ENCODE data around the gene SEMA4G. TPM values are rescaled to one million over a fixed set of nuclear protein-coding genes. Genes with fewer than 3 reads are reported as not detected.

SEMA4G gene
- total and polyA plus RNA-seq, 8 donors, result 2.7 to 44.2 (median 33.9) TPM

DNA sequence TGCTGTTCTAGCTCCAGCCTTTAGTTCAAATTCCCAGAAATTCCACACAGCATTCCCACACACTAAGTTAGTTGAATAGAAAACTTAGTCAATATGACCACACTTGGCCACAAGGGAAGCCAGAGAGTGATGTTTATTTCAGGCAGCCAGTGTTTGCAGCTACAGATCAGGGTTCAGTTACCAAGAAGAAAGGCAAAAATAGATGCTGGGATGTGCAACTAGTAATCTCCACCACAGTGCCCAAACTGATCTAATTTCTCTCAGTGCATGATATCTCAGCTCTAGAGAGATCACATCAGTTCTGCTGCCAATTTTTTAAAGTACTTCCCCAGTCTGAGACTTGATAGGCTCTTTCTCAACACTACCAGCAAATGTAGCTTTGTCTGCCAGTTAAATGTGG is 38.9 kb upstream of the SEMA4G start:
- TF ChIP-seq, protein P1, sequence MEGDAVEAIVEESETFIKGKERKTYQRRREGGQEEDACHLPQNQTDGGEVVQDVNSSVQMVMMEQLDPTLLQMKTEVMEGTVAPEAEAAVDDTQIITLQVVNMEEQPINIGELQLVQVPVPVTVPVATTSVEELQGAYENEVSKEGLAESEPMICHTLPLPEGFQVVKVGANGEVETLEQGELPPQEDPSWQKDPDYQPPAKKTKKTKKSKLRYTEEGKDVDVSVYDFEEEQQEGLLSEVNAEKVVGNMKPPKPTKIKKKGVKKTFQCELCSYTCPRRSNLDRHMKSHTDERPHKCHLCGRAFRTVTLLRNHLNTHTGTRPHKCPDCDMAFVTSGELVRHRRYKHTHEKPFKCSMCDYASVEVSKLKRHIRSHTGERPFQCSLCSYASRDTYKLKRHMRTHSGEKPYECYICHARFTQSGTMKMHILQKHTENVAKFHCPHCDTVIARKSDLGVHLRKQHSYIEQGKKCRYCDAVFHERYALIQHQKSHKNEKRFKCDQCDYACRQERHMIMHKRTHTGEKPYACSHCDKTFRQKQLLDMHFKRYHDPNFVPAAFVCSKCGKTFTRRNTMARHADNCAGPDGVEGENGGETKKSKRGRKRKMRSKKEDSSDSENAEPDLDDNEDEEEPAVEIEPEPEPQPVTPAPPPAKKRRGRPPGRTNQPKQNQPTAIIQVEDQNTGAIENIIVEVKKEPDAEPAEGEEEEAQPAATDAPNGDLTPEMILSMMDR (IDR thresholded peaks at IDR 0.05), result no peak

DNA sequence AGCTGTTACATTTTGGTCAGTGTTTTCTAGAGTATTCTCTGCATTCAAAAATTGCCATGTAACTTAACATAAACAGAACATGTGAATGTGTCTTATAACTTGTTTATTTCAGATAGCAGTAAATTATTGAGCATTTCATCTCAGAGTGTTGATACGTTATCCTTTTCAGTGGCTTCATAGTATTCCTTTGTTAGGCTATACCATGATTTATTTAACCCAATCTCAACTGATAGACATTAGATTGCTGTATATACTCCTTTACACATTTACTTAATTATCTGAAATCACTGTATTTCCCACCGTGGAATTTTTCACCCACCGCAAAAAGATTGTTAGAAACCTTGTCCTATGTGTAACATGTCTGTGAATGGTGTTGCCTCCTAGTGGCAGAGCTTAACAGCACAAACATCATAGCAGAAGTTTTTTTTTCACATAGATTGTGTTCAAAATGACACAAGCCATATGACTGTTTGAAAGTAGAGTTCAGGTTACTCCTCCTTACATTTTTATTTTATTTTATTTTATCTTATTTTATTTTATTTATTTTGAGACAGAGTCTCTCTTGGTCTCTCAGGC is 35.1 kb upstream of the SEMA4G start:
- peaks cover 4 to 100% of the 10 kb centered on the region in 2 donors for H3K36me3 ChIP-seq

More for the DNA sequence above, 38.9 kb upstream of the SEMA4G start:
- Histone ChIP-seq H3K4me1 (no peaks in the 10 kb centered on the region), H3K4me3 (no peak overlapping the region), H3K27ac (no peak overlapping the region), H3K36me3 (peaks cover 0 to 99% of the 10 kb centered on the region in 2 donors), H3K9me3 (no peaks in the 10 kb centered on the region), H3K27me3 (no peaks in the 10 kb centered on the region)
- ATAC-seq (no peak), DNase-seq (no peak)
- intact Hi-C loops (cut with DNase I), result no loop called here

DNA sequence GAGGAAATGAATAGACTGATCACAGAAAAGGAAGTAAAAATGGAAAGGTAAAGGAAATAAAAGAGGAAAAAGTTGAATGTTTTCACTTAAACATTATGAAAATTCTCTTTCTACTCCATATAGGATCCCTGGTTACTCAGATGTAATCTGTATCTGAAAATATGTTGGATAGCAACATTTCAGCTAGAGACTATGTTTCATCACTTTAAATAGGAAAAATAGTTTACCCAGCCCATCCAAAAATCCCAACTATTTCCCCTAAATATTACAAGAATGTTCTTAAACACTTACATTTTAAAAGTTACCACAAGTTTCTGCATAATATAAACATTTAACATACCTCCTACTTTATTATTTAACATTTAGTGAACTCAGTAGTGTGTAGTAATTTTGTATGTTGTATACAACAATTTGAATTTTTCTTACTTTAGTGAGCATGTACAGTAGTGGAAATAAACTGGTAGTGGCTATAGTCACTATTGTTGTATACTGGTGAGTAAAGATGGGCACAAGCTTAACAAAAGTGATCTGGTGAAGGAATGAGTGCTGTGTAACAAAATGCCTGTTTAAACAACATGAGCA is 29.4 kb upstream of the SEMA4G start:
- intact Hi-C loops (cut with DNase I), result no loop called here
- no peaks in the 10 kb centered on the region for H3K27me3 ChIP-seq
- no peak overlapping the region for H3K27ac ChIP-seq
- TF ChIP-seq, protein P1 (IDR thresholded peaks at IDR 0.05), result no peak
- H3K4me3 ChIP-seq, result no peak overlapping the region
- H3K4me1 ChIP-seq, result no peaks in the 10 kb centered on the region
- DNase-seq (no peak), ATAC-seq (no peak)
- no peaks in the 10 kb centered on the region for H3K9me3 ChIP-seq
- peaks cover 9 to 98% of the 10 kb centered on the region in 2 donors for H3K36me3 ChIP-seq

More for the DNA sequence above, 35.1 kb upstream of the SEMA4G start:
- intact Hi-C loops (cut with DNase I), result no loop called here
- no peaks in the 10 kb centered on the region for H3K9me3 ChIP-seq
- DNase-seq (no peak), ATAC-seq (no peak)
- no peak overlapping the region for H3K27ac ChIP-seq
- TF ChIP-seq, protein P1 (IDR thresholded peaks at IDR 0.05), result no peak
- H3K4me1 ChIP-seq, result no peaks in the 10 kb centered on the region
- H3K4me3 ChIP-seq, result no peak overlapping the region
- H3K27me3 ChIP-seq, result no peaks in the 10 kb centered on the region

DNA sequence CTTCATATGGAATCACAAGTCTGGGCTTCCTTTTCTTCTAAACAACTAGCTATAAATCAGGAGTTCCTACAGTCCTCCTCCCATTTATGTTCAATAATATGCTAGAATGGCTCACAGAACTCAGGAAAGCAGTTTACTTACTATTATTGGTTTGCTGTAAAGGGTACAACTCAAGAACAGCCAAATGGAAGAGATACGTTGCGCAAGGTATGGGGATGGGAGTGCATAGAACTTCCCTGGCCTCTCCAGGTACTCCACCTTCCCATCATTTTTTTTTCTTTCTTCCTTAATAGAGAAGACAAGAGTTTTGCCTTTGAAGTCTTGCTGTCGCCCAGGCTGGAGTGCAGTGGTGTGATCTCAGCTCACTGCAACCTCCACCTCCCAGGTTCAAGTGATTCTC is 27.1 kb upstream of the SEMA4G start:
- DNase-seq (no peak), ATAC-seq (no peak)
- no peaks in the 10 kb centered on the region for H3K27me3 ChIP-seq
- TF ChIP-seq, protein P1 (IDR thresholded peaks at IDR 0.05), result no peak
- no peaks in the 10 kb centered on the region for H3K4me1 ChIP-seq
- intact Hi-C loops (cut with DNase I), result no loop called here
- H3K27ac ChIP-seq, result no peak overlapping the region
- H3K36me3 ChIP-seq, result peaks cover 9 to 98% of the 10 kb centered on the region in 2 donors
- H3K4me3 ChIP-seq, result no peak overlapping the region
- no peaks in the 10 kb centered on the region for H3K9me3 ChIP-seq

DNA sequence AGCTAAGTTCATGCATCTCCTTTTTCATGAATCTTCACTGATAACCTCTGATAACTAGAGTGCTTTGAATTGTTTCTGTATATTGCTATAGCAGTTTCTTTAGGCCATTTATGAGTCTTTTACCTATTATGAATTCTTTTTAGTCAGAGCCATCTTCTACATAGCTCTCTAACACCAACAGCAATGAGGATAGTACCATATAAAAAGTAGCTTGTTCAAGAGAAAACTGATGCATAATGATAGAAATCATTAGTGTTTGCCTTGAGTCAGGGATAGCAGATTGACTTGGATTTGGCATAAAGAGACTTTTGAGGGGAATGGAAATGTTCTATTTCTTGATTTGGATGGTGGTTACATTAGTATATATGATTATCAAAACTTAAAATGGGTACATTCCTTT is 25.8 kb upstream of the SEMA4G start:
- H3K36me3 ChIP-seq, result peaks cover 5 to 98% of the 10 kb centered on the region in 2 donors

More for the DNA sequence above, 25.8 kb upstream of the SEMA4G start:
- Histone ChIP-seq H3K4me3 (no peak overlapping the region), H3K9me3 (no peaks in the 10 kb centered on the region), H3K27ac (no peak overlapping the region), H3K27me3 (no peaks in the 10 kb centered on the region), H3K4me1 (no peaks in the 10 kb centered on the region)
- intact Hi-C loops (cut with DNase I), result no loop called here
- DNase-seq (no peak), ATAC-seq (no peak)
- TF ChIP-seq, protein P1 (IDR thresholded peaks at IDR 0.05), result no peak
